GM10266 (cell line): Measurements from ENCODE around the gene DTNB.

Source experiments
- DNase-seq: peaks from one replicate; pipeline ENCODE4 v3.0.0; 2012; ENCODE audit errors: extremely low spot score
- CTCF ChIP-seq: IDR thresholded peaks from 2 replicates; pipeline ENCODE4 v1.5.1; 2012; ENCODE audit warnings: mild to moderate bottlenecking, low read depth; ENCODE audit not compliant: control insufficient read depth, insufficient read depth; ENCODE audit errors: missing control alignments

The DTNB gene

GRCh38 chr2:25447018-25447417, 226.4 kb downstream of the DTNB start:
- TF ChIP-seq CTCF, result no peak
- DNase-seq, result no peak

GRCh38 chr2:25446122-25446521, 227.3 kb downstream of the DTNB start:
- DNase-seq, result no peak
- no peak for TF ChIP-seq CTCF

GRCh38 chr2:25445464-25445863, 227.9 kb downstream of the DTNB start:
- DNase-seq, result no peak
- no peak for TF ChIP-seq CTCF

GRCh38 chr2:25444608-25445270, 228.6 kb downstream of the DTNB start:
- TF ChIP-seq CTCF, result no peak
- no peak for DNase-seq

GRCh38 chr2:25443766-25444165, 229.6 kb downstream of the DTNB start:
- no peak for DNase-seq

GRCh38 chr2:25441353-25441752, 232.0 kb downstream of the DTNB start:
- no peak for DNase-seq
- no peak for TF ChIP-seq CTCF

More at GRCh38 chr2:25443766-25444165, 229.6 kb downstream of the DTNB start:
- TF ChIP-seq CTCF, result no peak

GRCh38 chr2:25438793-25439192, 234.6 kb downstream of the DTNB start:
- no peak for DNase-seq
- TF ChIP-seq CTCF, result no peak
